Astrocyte of the hippocampus (primary cell): ENCODE data around the gene MR1.

Experiments used
- DNase-seq: peaks from one replicate; pipeline ENCODE4 v3.0.0; 2011; ENCODE audit warnings: low read depth, low spot score

Gene MR1

GRCh38 chr1:181033799-181034451 is at the start of gene MR1:
Gene MR1 (plus strand): TSS chr1:181033983. CDS start chr1:181034008, 25 bp downstream.
- peak; percentile 74 for DNase-seq

DNA sequence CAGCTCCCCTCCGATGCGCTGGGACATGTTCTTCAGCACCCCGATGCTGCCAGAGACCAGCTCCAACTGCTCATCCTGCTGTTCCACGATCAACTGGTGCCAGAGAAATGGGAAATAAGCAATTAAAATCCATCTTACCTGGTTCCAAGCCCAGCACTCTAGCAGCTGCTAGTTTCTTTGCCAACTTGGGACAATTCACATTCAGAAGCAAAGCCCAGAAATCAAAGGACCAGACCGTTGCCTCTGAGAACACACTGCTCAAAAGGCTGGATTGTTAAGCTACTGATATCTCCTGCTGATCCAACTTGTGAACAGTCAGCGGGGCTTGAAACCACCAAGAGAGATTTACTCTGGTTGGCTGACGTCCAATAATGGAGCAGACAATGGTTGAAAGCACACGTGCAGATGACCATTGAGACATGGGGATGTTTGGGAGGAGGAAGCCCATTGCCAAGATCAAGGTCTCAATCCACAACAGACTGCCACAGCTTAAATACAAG is 45.5 kb upstream of the MR1 start:
- DNase-seq: peak; percentile 58

- DNase-seq: no peak
Observed at GRCh38 chr1:180994262-180994661, 39.5 kb upstream of the MR1 start.

GRCh38 chr1:180997843-180998504 is 35.8 kb upstream of the MR1 start:
- no peak for DNase-seq

GRCh38 chr1:181001091-181001780 is 32.5 kb upstream of the MR1 start:
- DNase-seq: no peak

GRCh38 chr1:181002582-181003172 is 31.1 kb upstream of the MR1 start:
- DNase-seq: no peak

GRCh38 chr1:181010789-181011188 is 23.0 kb upstream of the MR1 start:
- DNase-seq: peak; percentile 82

DNA sequence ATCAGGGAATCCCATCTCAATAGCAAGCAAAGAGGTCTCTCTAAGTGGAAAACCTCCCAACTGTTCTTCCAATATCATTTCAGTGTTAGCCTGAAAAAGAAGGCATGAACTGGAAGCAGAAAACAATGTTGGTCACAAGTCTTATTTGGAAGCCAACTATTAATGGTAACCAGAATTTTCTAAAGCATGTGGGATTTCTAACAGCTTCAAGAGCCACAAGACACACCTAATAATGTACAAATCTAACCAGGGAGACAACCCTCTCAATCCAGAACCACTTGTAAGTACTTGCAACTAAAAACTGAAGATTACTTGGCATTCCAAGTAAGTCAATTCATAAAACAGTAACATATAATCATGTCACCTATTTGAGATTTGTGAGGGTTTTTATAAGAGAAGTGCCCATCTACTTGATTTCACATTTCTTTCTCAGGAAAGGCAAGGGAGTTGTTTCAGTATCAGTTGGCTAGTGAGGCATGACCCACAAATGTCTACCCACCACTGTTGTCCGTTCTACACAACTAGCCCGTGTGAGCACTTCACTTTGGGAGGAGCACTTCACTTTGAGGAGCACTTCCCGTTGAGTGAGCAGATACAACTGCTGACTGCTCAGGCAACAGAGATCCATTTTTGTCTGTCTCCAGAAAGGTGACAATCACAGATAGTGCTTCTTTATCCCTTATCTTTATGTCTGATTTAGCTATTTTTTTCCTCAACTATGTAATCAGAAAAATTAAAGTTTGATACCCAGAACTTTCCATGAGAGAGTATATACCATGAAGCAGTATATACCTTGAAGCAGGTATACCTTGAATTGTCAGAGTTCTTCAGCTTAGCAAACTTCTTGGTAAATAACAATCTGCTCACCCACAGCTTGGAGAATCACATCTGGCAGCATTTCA is 22.2 kb upstream of the MR1 start:
- DNase-seq: no peak

DNA sequence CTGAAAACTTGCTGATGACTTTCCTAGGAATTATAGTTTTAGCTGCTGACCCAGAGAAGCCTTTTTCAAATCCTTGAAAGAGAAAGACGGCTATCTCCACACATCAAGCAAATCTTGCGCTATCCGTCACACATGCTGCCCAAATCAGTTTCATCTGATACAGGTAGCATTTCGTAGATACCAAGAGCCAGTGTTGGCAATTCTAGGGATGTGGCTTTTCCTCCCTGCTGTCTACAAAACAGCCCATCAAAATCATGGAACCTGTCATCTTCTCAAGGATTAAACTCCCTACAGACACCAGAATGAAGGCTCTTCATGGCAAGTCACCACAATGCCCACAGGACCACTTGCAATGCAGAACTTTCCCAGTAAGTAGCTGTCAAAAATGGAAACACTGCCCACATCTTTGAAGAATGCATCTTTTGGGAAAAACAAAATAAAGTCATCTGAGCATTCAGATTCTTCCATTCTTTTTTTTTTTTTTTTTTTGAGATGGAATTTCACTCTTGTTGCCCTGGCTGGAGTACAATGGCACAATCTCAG is 21.5 kb upstream of the MR1 start:
- DNase-seq: no peak

GRCh38 chr1:181013144-181013543 is 20.6 kb upstream of the MR1 start:
- DNase-seq: no peak

DNA sequence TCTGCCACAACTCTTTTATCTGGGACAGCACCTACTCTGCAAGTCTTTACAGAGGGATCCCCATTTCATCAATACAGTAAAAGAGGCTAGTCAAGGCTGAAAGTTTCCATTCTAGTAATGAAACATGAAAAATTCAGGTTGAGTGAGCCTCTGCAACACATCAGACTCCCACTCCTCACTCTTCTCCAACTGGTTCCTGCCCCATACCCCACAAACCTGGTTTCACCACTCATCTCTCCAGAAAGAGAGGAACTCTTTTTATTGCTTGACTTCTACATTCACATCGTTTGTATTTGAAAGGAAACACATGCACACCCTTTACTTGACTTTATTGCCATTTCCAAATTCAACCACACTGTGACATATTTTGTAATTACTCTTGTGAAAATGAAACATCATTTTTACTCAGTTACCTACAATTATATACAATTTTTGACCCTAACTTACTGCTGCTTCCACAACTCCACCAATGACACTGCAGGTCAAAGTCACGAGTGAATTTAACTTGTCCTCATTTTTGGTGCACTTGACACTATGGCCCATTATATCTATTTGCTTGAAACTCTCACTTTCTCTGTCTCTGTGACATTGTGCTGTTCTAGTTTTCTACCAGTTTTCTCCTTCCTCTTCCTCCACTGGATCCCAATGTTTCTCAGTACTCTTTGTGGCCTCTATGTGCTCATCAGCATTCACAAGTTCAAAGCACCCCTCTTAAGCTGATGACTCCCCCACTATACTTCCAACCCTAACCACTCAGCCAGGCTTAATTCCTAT is 19.1 kb upstream of the MR1 start:
- DNase-seq: no peak

DNA sequence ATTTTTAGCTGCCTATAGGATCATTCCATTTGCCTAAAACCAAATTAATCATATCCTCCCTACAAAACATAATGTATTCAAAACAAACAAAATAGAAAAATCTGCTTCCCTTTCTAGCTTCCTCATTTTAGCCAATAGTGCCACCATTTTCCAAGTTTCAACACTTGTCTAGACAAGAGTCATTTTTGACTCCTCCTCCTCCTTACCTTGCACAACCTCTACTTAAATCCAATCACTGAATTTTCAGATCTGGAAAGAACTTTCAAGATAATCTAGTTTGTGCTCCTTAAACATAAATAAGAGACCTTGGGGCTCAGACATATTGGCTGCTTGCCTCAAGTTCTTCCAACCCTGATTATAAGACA is 18.6 kb upstream of the MR1 start:
- no peak for DNase-seq

DNA sequence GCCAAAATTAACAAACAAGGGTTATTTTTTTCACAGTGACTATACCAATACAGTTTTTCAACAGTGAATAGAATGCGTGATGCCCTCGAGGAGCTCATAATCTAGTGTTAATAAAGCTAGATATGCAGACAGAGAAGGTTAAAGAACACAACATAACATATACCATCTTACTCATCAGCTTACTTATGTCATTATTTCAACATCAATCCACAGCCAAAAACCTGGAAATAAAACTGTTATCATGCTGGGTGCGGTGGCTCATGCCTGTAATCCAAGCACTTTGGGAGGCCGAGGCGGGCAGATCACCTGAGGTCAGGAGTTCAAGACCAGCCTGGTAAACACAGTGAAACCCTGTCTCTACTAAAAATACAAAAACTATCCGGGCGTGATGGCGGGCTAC is 17.2 kb upstream of the MR1 start:
- no peak for DNase-seq

- no peak for DNase-seq
Observed at GRCh38 chr1:181018901-181019681, 14.7 kb upstream of the MR1 start.

DNA sequence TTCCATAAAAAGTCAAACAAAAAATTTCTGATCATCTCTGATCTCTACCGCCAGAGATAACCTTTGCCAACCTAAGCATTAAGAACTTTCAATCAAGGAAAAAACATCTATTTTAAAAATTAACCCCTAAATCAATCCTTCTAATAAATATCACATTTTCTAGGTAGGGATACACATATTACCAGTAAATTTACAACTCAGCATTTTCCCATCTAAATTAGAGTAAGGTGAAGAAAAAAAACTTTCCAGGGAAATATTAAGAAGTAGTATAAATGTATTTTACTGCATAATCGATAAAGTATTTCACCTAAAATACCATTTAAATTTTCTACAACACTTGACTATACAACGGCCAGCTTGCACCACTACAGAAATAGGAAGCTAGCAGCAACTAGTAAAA is 12.6 kb upstream of the MR1 start:
- no peak for DNase-seq

DNA sequence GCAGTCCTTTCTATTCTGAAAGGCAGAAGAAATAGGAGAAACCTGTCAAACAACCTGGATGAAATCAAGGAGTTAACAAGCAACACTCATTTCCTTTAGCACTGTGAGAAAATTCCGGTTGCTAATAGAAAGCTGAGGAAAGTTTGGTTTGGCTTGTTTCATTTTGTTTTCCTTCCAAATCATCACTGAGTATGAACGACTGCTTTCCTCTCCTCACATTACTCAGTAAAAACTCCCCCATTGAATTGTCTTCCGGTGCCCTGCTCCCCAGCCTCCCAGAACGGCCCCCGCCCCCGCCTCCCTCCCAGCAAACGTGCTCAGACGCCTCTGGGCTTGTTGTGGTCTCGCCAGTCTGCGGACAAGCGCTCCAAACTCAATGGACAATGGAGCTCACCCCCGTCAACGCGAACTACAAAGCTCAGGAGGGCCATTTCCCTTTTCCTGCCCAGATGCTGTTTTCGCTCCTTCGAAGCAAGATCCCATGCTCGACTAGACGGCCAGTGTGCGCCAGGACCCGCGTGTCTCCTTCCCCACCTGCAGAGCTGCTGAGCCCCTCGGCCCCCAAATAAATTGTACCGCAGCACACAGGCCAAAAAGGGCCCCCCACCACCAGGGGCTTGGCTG is 11.9 kb upstream of the MR1 start:
- DNase-seq: peak; percentile 82

DNA sequence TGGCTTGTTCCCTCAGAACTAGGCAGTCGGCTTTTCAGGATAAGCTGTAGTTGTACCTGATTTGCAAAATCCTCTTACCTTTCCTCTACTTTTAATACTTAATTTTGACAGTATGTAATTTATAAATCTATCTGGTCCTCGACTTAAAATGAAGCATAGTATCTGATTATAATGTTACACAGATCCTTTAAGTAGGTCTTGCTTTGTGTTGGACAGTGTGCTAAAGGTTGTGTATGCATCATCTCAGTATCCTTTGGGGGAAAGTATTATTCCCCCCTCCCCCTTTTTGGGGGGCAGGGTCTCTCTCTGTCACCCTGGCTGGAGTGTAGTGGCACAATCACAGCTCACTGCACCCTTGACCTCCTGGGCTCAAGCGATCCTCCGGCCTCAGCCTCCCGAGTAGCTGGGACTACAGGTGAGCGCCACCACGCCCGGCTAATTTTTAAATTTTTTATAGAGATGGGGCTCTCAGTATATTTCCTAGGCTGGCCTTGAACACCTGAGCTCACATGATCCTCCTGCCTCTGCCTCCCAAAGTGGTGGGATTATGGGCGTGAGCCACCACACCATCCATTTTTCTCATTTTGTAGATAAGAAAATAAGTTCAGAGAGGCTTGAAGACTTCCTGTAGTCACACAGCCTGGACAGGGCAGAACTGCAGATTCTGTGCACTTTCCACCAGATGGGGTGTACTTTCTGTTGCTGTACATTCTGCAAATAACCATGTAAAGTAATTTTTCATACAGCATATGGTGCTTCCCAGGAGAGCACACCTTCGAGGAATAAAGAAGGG is 10.3 kb upstream of the MR1 start:
- no peak for DNase-seq

- peak; percentile 23 for DNase-seq
Observed at GRCh38 chr1:181028196-181028595, 5.6 kb upstream of the MR1 start.
